Gastroesophageal sphincter (tissue), 4 donors: ENCODE measurements around the gene HIP1R. TPM values are rescaled to one million over a fixed set of nuclear protein-coding genes. Genes with fewer than 3 reads are reported as not detected.
"Not testable (repeated sequence)": the region's sequence is repeated elsewhere in the genome, so short reads cannot be mapped to it uniquely, and the experiment has no call there.

ENCODE experiments used
- ATAC-seq: fragments of 150-250 bp; one replicate; pipeline ENCODE4 v1.9.1; 2016; ENCODE audit warnings: mild to moderate bottlenecking, moderate library complexity
- H3K27ac ChIP-seq, 4 donors: fragments of 200-600 bp; sonication (generic) in 3 of 4; 1 replicate in 3 of 4; 2 replicates in 1 of 4; pipeline ENCODE4 v1.5.1; 2016 to 2019
- H3K27me3 ChIP-seq: fragments of 200-600 bp; sonication (generic); one replicate; pipeline ENCODE4 v1.5.1; 2019
- H3K36me3 ChIP-seq, 2 donors: fragments of 200-600 bp; sonication (generic); one replicate each; pipeline ENCODE4 v1.5.1; 2019; ENCODE audit warnings: control low read depth in 1 of 2
- H3K4me1 ChIP-seq, 3 donors: fragments of 200-600 bp; sonication (generic); 1 replicate in 2 of 3; 2 replicates in 1 of 3; pipeline ENCODE4 v1.5.1; 2016 to 2019; ENCODE audit warnings: control low read depth in 2 of 3
- H3K4me3 ChIP-seq, 2 donors: fragments of 200-600 bp; sonication (generic); one replicate each; pipeline ENCODE4 v1.5.1; 2019; ENCODE audit warnings: mild to moderate bottlenecking in 1 of 2, moderate library complexity in 1 of 2
- H3K9me3 ChIP-seq, 3 donors: fragments of 200-600 bp; sonication (generic); one replicate each; pipeline ENCODE4 v1.5.1; 2017 to 2019; ENCODE audit warnings: control low read depth in 2 of 3
- EP300 ChIP-seq: sonication (generic); formaldehyde crosslinking; IDR thresholded peaks from one replicate; pipeline ENCODE4 v1.6.1; 2017; ENCODE audit warnings: antibody characterized with exemption, mild to moderate bottlenecking
- POLR2A ChIP-seq, 2 donors: fragments of 450-650 bp; IDR thresholded peaks; one replicate each; pipeline ENCODE4 v1.6.1; 2017; ENCODE audit warnings: antibody characterized with exemption in 2 of 2, mild to moderate bottlenecking in 2 of 2, moderate library complexity in 1 of 2
- POLR2AphosphoS5 ChIP-seq: sonication (generic); formaldehyde crosslinking; IDR thresholded peaks from one replicate; pipeline ENCODE4 v1.6.1; 2017; ENCODE audit warnings: antibody characterized with exemption
- WGBS, 2 donors: methylation state at CpG; one replicate each; pipeline ENCODE4 v1.1.5; 2018; ENCODE audit warnings: low coverage in 1 of 2; 5-methylcytosine and 5-hydroxymethylcytosine counted together
- total RNA-seq, 4 donors: library from RNA; depleted of rRNA; stranded (reverse); fragments of >200 nt; gene quantifications; one replicate each; pipeline ENCODE4 v1.1.0, GENCODE V29; 2016
- TF ChIP-seq, protein P1 (sequence below), 4 experiments: fragments of 200-600 bp in 2 of 4; fragments of 450-650 bp in 2 of 4; sonication (generic) in 1 of 4; IDR thresholded peaks; one replicate each; pipeline ENCODE4 v1.5.1; 2017 to 2019; ENCODE audit warnings: antibody characterized with exemption in 4 of 4, mild to moderate bottlenecking in 2 of 4, moderate library complexity in 2 of 4

The HIP1R gene
- total RNA-seq, 4 donors from 2014 or later = 10.2 to 32.5 (median 23.9) TPM

DNA sequence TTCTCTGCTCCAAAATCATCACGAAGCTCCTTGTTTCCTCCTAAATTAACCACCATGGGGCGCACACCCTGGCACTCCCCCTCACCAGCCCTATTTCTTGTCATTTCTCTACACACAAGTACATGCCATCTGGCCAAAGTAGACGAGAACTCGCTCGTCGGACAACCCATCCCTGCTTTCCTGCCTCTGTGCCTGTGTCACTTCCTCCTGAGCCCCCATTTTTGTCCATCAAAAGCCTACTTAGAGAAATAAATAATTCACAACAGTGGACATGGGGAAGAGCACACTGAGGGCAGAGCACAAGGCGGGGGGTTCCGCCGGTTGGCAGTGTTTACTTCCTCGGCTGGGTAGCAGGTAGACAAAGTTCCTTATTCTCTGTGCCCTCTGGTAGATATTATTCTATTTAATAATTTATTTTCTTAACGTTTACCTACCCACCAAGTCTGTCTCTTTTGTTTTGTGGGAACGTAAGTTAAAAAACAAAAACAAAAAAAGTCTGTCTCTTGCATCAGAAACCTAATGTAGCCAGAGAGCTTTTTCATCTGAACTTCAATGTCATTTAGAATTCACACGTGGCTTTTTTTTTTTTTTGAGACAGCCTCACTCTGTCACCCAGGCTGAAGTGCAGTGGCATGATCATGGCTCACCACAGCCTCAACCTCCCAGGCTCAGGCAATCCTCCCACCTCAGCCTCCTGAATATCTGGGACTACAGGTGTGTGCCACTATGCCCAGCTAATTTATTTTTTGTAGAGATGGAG lies 54.7 kb downstream of the HIP1R start:
- TF ChIP-seq, protein P1, sequence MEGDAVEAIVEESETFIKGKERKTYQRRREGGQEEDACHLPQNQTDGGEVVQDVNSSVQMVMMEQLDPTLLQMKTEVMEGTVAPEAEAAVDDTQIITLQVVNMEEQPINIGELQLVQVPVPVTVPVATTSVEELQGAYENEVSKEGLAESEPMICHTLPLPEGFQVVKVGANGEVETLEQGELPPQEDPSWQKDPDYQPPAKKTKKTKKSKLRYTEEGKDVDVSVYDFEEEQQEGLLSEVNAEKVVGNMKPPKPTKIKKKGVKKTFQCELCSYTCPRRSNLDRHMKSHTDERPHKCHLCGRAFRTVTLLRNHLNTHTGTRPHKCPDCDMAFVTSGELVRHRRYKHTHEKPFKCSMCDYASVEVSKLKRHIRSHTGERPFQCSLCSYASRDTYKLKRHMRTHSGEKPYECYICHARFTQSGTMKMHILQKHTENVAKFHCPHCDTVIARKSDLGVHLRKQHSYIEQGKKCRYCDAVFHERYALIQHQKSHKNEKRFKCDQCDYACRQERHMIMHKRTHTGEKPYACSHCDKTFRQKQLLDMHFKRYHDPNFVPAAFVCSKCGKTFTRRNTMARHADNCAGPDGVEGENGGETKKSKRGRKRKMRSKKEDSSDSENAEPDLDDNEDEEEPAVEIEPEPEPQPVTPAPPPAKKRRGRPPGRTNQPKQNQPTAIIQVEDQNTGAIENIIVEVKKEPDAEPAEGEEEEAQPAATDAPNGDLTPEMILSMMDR (IDR thresholded peaks at IDR 0.05) = no peak
- TF ChIP-seq POLR2A (IDR thresholded peaks at IDR 0.05) = no peak
- no peak for TF ChIP-seq EP300
- no peak for TF ChIP-seq POLR2AphosphoS5
- H3K4me3 ChIP-seq = no peak overlapping the region
- peak overlapping the region in 3 of 4 donors; percentile 13 to 94 (median 93) for H3K27ac ChIP-seq
- ATAC-seq = no peak
- no peaks in the 10 kb centered on the region for H3K36me3 ChIP-seq
- no peaks in the 10 kb centered on the region for H3K27me3 ChIP-seq
- 67 to 71% methylated on average over 11 to 13 of the region's 13 CpGs for WGBS, 2 donors
- H3K9me3 ChIP-seq = no peaks in the 10 kb centered on the region
- peaks cover 18 to 90% (median 55%) of the 10 kb centered on the region in 3 donors for H3K4me1 ChIP-seq

DNA sequence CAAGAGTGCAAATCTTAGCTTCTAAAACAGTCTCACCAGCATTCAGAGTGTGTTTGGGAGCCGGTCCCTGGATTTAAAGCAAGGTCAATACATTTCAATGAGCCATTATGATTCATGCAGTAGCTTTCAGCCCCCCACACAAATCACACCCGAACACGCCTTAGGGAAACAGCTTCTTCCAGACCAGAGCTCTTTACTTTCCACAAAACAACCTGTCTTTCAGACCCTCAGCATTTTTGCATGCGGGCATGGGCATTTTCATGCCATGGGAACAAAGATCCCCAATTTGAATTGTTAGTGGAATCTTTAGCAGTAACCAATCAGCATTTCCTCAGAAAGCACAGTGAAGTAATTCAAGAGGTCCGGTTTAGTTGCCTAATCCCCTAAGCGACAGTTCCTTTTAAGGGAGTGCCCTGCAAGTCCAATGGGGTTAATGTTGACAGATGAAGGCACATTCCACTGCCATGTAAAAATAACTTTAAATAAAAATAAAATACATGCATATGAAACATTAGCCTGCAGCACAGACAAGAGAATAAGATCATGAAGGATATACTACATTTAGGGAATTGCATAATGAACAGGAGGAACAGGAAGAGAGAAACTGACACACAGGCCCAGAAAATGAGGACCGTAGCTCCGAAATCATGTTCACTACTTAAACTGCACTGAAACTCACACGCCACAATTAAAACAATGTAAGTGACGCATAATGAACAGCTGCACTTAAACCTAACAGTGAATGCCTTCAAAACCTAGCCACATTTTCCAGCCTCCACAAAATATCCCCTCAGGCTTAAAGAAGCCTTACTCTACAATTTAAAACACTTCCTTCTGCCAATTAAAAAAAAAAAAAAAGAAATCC lies 56.6 kb downstream of the HIP1R start:
- TF ChIP-seq, protein P1 (IDR thresholded peaks at IDR 0.05) = no peak
- TF ChIP-seq EP300 (no peak), POLR2AphosphoS5 (no peak), POLR2A (IDR thresholded peaks at IDR 0.05) (no peak)
- H3K36me3 ChIP-seq = no peaks in the 10 kb centered on the region
- no peaks in the 10 kb centered on the region for H3K9me3 ChIP-seq
- no peaks in the 10 kb centered on the region for H3K27me3 ChIP-seq
- H3K4me1 ChIP-seq = peaks cover 18 to 83% (median 52%) of the 10 kb centered on the region in 3 donors
- H3K27ac ChIP-seq = peak overlapping the region; percentile 40 to 94 (median 82)
- 14 to 18% methylated on average over 10 of the region's 10 CpGs for WGBS, 2 donors
- H3K4me3 ChIP-seq = peak overlapping the region; percentile 13 to 27
- no peak for ATAC-seq

DNA sequence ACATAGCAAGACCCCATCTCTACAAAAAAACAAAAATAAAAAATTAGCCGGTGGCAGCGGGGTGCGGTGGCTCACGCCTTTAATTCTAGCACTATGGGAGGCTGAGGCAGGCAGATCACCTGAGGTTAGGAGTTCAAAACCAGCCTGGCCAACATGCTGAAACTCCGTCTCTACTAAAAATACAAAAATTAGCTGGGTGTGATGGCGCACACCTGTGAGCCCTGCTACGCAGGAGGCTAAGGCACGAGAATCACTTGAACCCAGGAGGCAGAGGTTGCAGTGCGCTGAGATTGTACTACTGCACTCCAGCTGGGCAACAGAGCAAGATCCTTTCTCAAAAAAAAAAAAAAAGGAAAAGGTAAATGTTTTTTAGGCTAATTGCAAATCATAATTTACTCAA lies 57.5 kb downstream of the HIP1R start:
- WGBS, 2 donors = 71% methylated on average over 2 of the region's 9 CpGs; no CpG with 5 or more reads in 1 of the 2 donors
- ATAC-seq, H3K27me3 ChIP-seq, H3K9me3 ChIP-seq, H3K36me3 ChIP-seq: not testable (repeated sequence)
- H3K4me3 ChIP-seq = peak overlapping the region in 1 of 2 donors; percentile 27
- peaks cover 12 to 75% (median 44%) of the 10 kb centered on the region in 3 donors for H3K4me1 ChIP-seq
- H3K27ac ChIP-seq = peak overlapping the region; percentile 40 to 94 (median 82)

DNA sequence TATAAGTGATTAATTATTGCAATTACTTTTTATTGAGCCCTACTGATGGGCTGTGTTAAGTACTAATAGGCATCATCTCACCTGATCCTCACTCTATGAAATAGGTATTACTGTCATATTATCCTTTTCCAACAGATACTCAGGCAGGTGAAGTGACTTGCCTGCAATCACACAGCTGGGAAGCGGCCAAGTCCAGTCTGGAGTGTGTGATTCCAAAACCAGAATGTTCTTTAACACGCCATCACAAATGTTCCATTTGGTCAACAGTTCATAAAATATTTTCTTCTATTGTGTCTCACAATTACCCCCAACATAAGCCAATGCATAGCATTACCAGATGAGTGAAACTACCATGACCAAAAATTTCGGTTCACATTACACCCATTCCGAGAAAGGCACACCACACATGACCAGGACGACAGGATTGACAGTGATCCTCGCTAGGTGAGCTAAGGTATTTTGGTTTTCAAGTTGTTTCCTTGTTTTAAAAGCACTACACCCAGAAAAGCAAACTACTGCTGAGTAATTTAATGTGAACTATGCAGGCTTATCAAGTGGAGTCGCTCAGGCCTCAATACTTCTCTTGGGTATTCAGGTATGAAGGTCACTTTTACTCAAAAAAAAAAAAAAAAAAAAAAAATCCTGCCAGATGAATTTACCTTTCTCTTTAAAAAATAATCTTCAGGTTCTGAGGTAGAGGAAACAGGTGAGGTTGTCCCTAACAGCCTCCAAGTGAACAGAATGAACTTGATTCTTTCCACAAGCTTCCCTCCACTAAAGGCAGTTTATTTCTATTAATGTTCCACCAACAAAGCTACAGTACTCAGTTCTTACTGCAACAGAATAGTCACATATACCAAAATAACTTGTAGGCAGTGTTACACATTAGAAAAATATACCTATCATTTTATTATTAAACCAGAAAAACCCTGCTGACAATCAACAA lies 58.2 kb downstream of the HIP1R start:
- TF ChIP-seq EP300 (no peak), POLR2AphosphoS5 (no peak)
- TF ChIP-seq, protein P1 (IDR thresholded peaks at IDR 0.05) = no peak
- Histone ChIP-seq H3K27ac (peak overlapping the region; percentile 78 to 94 (median 91)), H3K4me3 (no peak overlapping the region), H3K9me3 (no peaks in the 10 kb centered on the region), H3K27me3 (no peaks in the 10 kb centered on the region), H3K36me3 (no peaks in the 10 kb centered on the region), H3K4me1 (peaks cover 9 to 67% (median 41%) of the 10 kb centered on the region in 3 donors)
- 71 to 78% methylated on average over 5 to 7 of the region's 7 CpGs for WGBS, 2 donors
- no peak for ATAC-seq
